RPMI8226 (cell line): ENCODE measurements around the gene SLPI.

Experiments
- DNase-seq: peaks from one replicate; pipeline ENCODE4 v3.0.0-alpha.2; 2015

SLPI gene

GRCh38 chr20:45211569-45212474 is 42.5 kb downstream of the SLPI start:
- no peak for DNase-seq

GRCh38 chr20:45209924-45210323 is 44.4 kb downstream of the SLPI start:
- DNase-seq: no peak

- no peak for DNase-seq
Measured at GRCh38 chr20:45206725-45207124, 47.6 kb downstream of the SLPI start, which contains the start of gene SEMG1. TSS of gene SEMG1 (plus strand) at chr20:45207033. CDS start at chr20:45207054, 21 bp downstream.
